Gastroesophageal sphincter (tissue), 3 donors: ENCODE data around the gene LPCAT4.
"Not testable (repeated sequence)": the region's sequence is repeated elsewhere in the genome, so short reads cannot be mapped to it uniquely, and the experiment has no call there.

ENCODE experiments used
- CTCF ChIP-seq, 4 experiments: fragments of 200-600 bp in 2 of 4; fragments of 450-650 bp in 2 of 4; sonication (generic) in 1 of 4; IDR thresholded peaks; one replicate each; pipeline ENCODE4 v1.5.1; 2017 to 2019; ENCODE audit warnings: antibody characterized with exemption in 4 of 4, mild to moderate bottlenecking in 2 of 4, moderate library complexity in 2 of 4
- POLR2A ChIP-seq, 2 donors: fragments of 450-650 bp; IDR thresholded peaks; one replicate each; pipeline ENCODE4 v1.6.1; 2017; ENCODE audit warnings: antibody characterized with exemption in 2 of 2, mild to moderate bottlenecking in 2 of 2, moderate library complexity in 1 of 2

GRCh38 chr15:34389594-34390086, 22.6 kb upstream of the LPCAT4 start:
- TF ChIP-seq CTCF, POLR2A (IDR thresholded peaks at IDR 0.05): not testable (repeated sequence)
